ENCODE measurements around the gene HLCS.
A peak's percentile ranks its signal among the peaks of the same experiment; 100 is the strongest.

Gene HLCS

GRCh38 chr21:36881228-36881627, 85.2 kb downstream of the HLCS start:
- no peak for DNase-seq (ENCODE audit: low read depth)

GRCh38 chr21:36879827-36880226, 86.6 kb downstream of the HLCS start:
- no peak for DNase-seq (ENCODE audit: low read depth)

GRCh38 chr21:36877741-36878140, 88.7 kb downstream of the HLCS start:
- DNase-seq (ENCODE audit: low read depth) = no peak

- DNase-seq (ENCODE audit: low read depth) = no peak
Observed at GRCh38 chr21:36874665-36875064, 91.8 kb downstream of the HLCS start.

DNA sequence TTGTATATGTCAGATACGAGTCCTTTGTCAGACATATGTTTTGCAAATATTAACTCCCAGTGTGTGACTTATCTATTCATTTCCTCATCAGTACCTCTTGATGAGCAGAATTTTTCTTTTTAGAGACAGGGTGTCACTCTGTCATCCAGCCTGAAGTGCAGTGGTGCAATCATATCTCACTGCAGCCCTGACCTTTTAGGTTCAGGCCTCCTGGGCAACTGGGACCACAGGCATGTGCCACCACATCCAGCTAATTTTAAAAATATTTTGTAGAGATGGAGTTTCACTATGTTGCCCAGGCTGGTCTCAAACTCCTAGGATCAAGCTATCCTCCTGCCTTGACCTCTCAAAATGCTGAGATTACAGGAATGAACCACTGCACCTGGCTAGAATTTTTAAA, 93.0 kb downstream of the HLCS start:
- DNase-seq (ENCODE audit: low read depth) = no peak

- DNase-seq (ENCODE audit: low read depth) = no peak
Observed at GRCh38 chr21:36867291-36867905, 99.1 kb downstream of the HLCS start.

DNA sequence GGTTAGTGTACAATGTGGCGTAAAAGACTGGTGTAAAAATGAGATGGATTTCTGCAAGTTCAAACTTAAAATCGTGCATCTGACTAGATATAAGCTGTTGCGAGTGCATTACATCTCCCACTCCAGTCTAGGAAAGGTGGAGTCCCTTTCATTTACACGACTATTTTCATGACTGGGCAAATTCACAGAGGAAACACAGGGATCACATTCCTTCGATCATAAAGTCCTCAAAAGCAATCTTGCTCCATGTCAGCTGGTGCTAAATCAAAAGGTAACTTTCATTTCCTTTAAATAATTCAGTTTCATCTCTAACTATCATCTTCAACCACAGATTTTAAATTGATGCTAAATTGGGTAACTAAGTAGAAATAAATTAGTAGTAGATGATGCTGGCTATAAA, 100.0 kb downstream of the HLCS start:
- DNase-seq (ENCODE audit: low read depth) = no peak

GRCh38 chr21:36864974-36865373, 101.5 kb downstream of the HLCS start:
- no peak for DNase-seq (ENCODE audit: low read depth)

GRCh38 chr21:36863260-36863659, 103.2 kb downstream of the HLCS start:
- no peak for DNase-seq (ENCODE audit: low read depth)

- DNase-seq (ENCODE audit: low read depth) = no peak
Observed at GRCh38 chr21:36861595-36862323, 104.7 kb downstream of the HLCS start.

GRCh38 chr21:36860736-36861594, 105.5 kb downstream of the HLCS start:
- DNase-seq (ENCODE audit: low read depth) = no peak

DNA sequence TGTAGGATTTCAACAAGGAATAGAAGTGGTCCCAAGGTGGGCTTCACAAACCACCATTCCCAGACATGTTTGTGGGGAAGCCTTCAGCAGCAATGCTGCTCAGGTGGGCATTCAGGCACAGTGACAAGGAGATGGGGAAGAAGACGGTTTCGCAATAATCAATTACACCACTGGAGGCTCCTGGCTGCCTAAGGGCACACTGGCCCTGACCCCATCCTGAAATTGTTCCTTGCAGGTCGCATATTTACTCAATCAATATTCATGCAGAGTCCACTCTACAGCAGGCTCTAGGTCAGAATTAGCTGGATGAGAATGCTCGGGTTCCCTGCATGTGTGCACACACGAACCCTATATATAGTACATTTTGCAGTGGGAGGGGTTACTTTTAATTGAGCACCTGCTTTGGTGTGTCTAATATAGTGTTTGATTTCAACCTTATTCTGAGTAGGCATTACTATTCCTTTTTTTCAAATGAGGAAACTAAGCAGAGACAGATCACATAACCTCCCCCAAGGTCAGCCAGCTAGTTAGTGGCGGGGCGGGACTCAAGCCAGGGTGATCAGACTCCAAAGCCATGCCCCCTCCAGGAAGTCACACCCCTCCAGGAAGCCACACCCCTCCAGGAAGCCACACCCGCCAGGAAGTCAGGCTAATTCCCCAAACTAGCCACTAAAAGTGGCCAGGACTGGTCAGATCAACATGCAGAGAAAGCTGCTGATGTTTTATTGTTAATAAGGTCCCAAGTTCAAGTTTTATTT, 106.5 kb downstream of the HLCS start:
- DNase-seq (ENCODE audit: low read depth) = peak; percentile 6

- no peak for DNase-seq (ENCODE audit: low read depth)
Observed at GRCh38 chr21:36858320-36858957, 108.0 kb downstream of the HLCS start.

DNA sequence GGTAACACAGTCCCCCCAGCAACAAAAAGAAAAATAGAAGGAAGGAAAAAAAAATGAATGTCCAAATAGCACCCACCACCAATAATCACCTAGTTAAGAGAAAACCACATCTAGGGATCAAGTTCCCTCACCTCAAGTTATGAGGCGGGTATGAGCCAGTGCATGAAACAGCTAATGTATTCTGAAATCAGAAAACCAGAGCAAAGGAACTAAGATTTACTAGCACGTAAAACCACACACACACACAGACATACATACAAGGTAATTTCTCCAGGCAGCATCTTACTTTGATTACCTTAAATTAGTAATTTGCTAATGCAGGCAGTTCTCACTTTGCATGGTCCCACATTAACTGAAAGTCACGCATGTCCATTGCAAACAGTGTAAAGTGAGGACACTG, 109.8 kb downstream of the HLCS start:
- no peak for DNase-seq (ENCODE audit: low read depth)

- DNase-seq (ENCODE audit: low read depth) = peak; percentile 4
Observed at GRCh38 chr21:36854391-36854790, 112.1 kb downstream of the HLCS start.

GRCh38 chr21:36852864-36853263, 113.6 kb downstream of the HLCS start:
- DNase-seq (ENCODE audit: low read depth) = no peak

DNA sequence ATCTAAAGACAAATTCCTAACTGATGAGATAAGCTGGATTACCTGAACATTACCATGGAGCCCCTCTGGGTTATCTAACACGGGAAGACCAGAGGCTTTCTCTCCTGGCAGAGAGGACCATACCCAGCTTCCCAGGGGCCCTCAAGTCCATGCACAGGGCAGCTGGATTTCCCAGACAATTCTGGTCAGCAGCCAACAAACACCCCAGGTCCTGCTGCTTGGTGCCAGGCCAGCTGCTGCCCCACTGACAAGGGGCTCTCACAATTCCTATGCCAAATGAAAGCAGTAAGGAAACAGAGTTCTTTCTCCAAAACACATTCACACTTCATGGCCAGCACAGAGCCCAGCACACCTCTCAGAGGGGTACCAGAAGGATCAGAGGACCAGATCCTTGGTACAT, 114.2 kb downstream of the HLCS start:
- no peak for DNase-seq (ENCODE audit: low read depth)

GRCh38 chr21:36851121-36851520, 115.3 kb downstream of the HLCS start:
- DNase-seq (ENCODE audit: low read depth) = no peak

DNA sequence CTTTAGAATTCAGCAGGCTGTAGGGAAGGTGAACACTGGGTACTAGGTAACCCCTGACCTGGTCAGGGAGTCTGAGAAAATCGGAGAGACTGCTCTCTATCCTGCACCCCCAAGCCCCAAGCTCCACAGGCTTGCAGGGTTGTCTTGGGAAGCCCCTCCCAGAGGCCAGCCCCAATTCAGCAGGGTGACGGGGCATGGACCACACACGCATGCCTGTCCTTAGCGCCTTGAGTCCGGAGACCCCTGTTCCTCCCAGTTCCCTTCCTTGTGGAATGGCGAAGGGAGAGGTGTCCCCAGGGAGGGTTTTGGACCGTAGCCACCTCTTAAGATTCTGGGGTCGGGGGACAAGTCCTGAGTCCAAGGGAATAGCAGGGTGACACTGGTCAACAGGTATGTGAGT, 116.1 kb downstream of the HLCS start:
- DNase-seq (ENCODE audit: low read depth) = no peak

GRCh38 chr21:36849461-36850105, 116.9 kb downstream of the HLCS start:
- no peak for DNase-seq (ENCODE audit: low read depth)

GRCh38 chr21:36848730-36849274, 117.7 kb downstream of the HLCS start:
- no peak for DNase-seq (ENCODE audit: low read depth)
